ENCODE results near the gene RTF2.

The RTF2 gene

GRCh38 chr20:56516631-56517030, 48.2 kb downstream of the RTF2 start:
- no peak overlapping the region for H3K4me3 ChIP-seq (ENCODE audit: low read depth, low read length)
- no peak for DNase-seq (ENCODE audit: low read depth)
- in situ Hi-C loops (cut with HindIII; ENCODE audit: low sequenced_read_pairs): no loop called here

GRCh38 chr20:56517211-56517610, 48.8 kb downstream of the RTF2 start:
- in situ Hi-C loops (cut with HindIII; ENCODE audit: low sequenced_read_pairs): no loop called here
- no peak overlapping the region for H3K4me3 ChIP-seq (ENCODE audit: low read depth, low read length)
- no peak for DNase-seq (ENCODE audit: low read depth)
- no peak for TF ChIP-seq CTCF (IDR thresholded peaks at IDR 0.05; ENCODE audit: low read depth, low read length, missing control alignments)

More at GRCh38 chr20:56516631-56517030, 48.2 kb downstream of the RTF2 start:
- no peak for TF ChIP-seq CTCF (IDR thresholded peaks at IDR 0.05; ENCODE audit: low read depth, low read length, missing control alignments)

- no peak for DNase-seq (ENCODE audit: low read depth)
- in situ Hi-C loops (cut with HindIII; ENCODE audit: low sequenced_read_pairs): no loop called here
- no peak for TF ChIP-seq CTCF (IDR thresholded peaks at IDR 0.05; ENCODE audit: low read depth, low read length, missing control alignments)
- no peak overlapping the region for H3K4me3 ChIP-seq (ENCODE audit: low read depth, low read length)
These were observed 49.2 kb downstream of the RTF2 start for GRCh38 chr20:56517641-56518040.

- H3K4me3 ChIP-seq (ENCODE audit: low read depth, low read length): no peak overlapping the region
- TF ChIP-seq CTCF (IDR thresholded peaks at IDR 0.05; ENCODE audit: low read depth, low read length, missing control alignments): no peak
- in situ Hi-C loops (cut with HindIII; ENCODE audit: low sequenced_read_pairs): no loop called here
These were observed 49.7 kb downstream of the RTF2 start for GRCh38 chr20:56518126-56518525.

GRCh38 chr20:56518721-56519398, 50.4 kb downstream of the RTF2 start:
- in situ Hi-C loops (cut with HindIII; ENCODE audit: low sequenced_read_pairs): no loop called here
- no peak for DNase-seq (ENCODE audit: low read depth)
- no peak for TF ChIP-seq CTCF (IDR thresholded peaks at IDR 0.05; ENCODE audit: low read depth, low read length, missing control alignments)
- H3K4me3 ChIP-seq (ENCODE audit: low read depth, low read length): no peak overlapping the region

More at GRCh38 chr20:56518126-56518525, 49.7 kb downstream of the RTF2 start:
- DNase-seq (ENCODE audit: low read depth): no peak

- in situ Hi-C loops (cut with HindIII; ENCODE audit: low sequenced_read_pairs): no loop called here
These were observed 51.1 kb downstream of the RTF2 start for GRCh38 chr20:56519551-56519950.

More at GRCh38 chr20:56519551-56519950, 51.1 kb downstream of the RTF2 start:
- H3K4me3 ChIP-seq (ENCODE audit: low read depth, low read length): no peak overlapping the region
- no peak for DNase-seq (ENCODE audit: low read depth)
- no peak for TF ChIP-seq CTCF (IDR thresholded peaks at IDR 0.05; ENCODE audit: low read depth, low read length, missing control alignments)

All from astrocyte of the cerebellum (primary cell).